CD4-positive, alpha-beta T cell (primary cell): ENCODE data around the gene IRF9. TPM values are rescaled to one million over a fixed set of nuclear protein-coding genes. Genes with fewer than 3 reads are reported as not detected.

ENCODE experiments used
- ATAC-seq: fragments of 200-7000 bp; cut with Tn5 transposase; one replicate; pipeline ENCODE4 v1.10.0; 2022; ENCODE audit warnings: mild to moderate bottlenecking; ENCODE audit not compliant: poor library complexity
- CTCF ChIA-PET: fragments of 350-600 bp; sonication (Branson Sonifier 250); formaldehyde crosslinking; loops from one replicate; lab custom pipeline; 2021; ENCODE audit warnings: antibody characterized with exemption, inconsistent platforms; lab: Charles Lee
- POLR2A ChIA-PET: fragments of 350-600 bp; sonication (Branson Sonifier 250); formaldehyde crosslinking; loops from one replicate; lab custom pipeline; 2021; ENCODE audit warnings: antibody characterized with exemption, inconsistent platforms; lab: Charles Lee
- DNase-seq, 14 experiments: peaks; one replicate each; pipeline ENCODE4 v3.0.0-alpha.2; 2013 to 2020; ENCODE audit warnings: mixed read lengths in 2 of 14
- H3K27ac ChIP-seq, 2 donors: one replicate each; pipeline versions ENCODE4 v1.5.1 to v1.7.0; 2013; ENCODE audit warnings: low read length in 2 of 2, low read depth in 1 of 2, mild to moderate bottlenecking in 1 of 2
- H3K27me3 ChIP-seq, 2 experiments: 1 replicate in 1 of 2; 2 replicates in 1 of 2; pipeline versions ENCODE4 v1.6.1 to v1.7.0; 2013; ENCODE audit warnings: low read length in 2 of 2, control low read depth in 1 of 2, mild to moderate bottlenecking in 1 of 2, moderate library complexity in 1 of 2; ENCODE audit not compliant: insufficient read depth in 2 of 2, control insufficient read depth in 1 of 2
- H3K36me3 ChIP-seq: one replicate; pipeline ENCODE4 v1.6.1; 2013; ENCODE audit warnings: low read length, control low read depth; ENCODE audit not compliant: insufficient read depth
- H3K4me1 ChIP-seq: one replicate; pipeline ENCODE4 v1.6.1; 2013; ENCODE audit warnings: low read length, control low read depth; ENCODE audit not compliant: insufficient read depth
- H3K4me3 ChIP-seq: one replicate; pipeline ENCODE4 v1.5.1; 2013; ENCODE audit warnings: mild to moderate bottlenecking, low read length, moderate library complexity
- H3K9me3 ChIP-seq, 2 experiments: 1 replicate in 1 of 2; 2 replicates in 1 of 2; pipeline versions ENCODE4 v1.6.1 to v1.7.0; 2013; ENCODE audit warnings: low read length in 2 of 2, mild to moderate bottlenecking in 2 of 2, control low read depth in 1 of 2, moderate library complexity in 1 of 2; ENCODE audit not compliant: control insufficient read depth in 1 of 2, insufficient read depth in 1 of 2
- H3K27ac Mint-ChIP-seq: one replicate; pipeline ENCODE4 v1.8.0; 2020; ENCODE audit warnings: mixed read lengths
- H3K27me3 Mint-ChIP-seq: one replicate; pipeline ENCODE4 v1.8.0; 2021; ENCODE audit warnings: mixed read lengths
- H3K36me3 Mint-ChIP-seq: one replicate; pipeline ENCODE4 v1.8.0; 2021; ENCODE audit warnings: low read depth, mixed read lengths
- H3K4me1 Mint-ChIP-seq: one replicate; pipeline ENCODE4 v1.8.0; 2021; ENCODE audit warnings: low read depth, mixed read lengths
- H3K4me3 Mint-ChIP-seq: one replicate; pipeline ENCODE4 v1.8.0; 2020; ENCODE audit warnings: mild to moderate bottlenecking, mixed read lengths
- H3K9me3 Mint-ChIP-seq: one replicate; pipeline ENCODE4 v1.8.0; 2020; ENCODE audit warnings: mixed read lengths
- intact Hi-C, 2 experiments: fragments of 100-400 bp; cut with DNase I in 1 of 2; cut with micrococcal nuclease in 1 of 2; formaldehyde crosslinking; loops; one replicate each; pipeline versions ENCODE4 v1.15.1 to v1.9.0; 2023 to 2025; cut with DNase I, micrococcal nuclease
- total RNA-seq, 174 experiments: library from RNA in 2 of 174; stranded (reverse) in 2 of 174; gene quantifications; one replicate each; pipeline ENCODE4 v1.2.3 and lab custom pipeline; 2021 to 2026
- TF ChIP-seq, protein P1 (sequence below): fragments of 200-600 bp; IDR thresholded peaks from one replicate; pipeline ENCODE4 v1.8.0; 2022; ENCODE audit warnings: antibody characterized with exemption, mild to moderate bottlenecking

Gene IRF9
- total RNA-seq, 2 experiments from 2014 or later, result 248 to 262 TPM

DNA sequence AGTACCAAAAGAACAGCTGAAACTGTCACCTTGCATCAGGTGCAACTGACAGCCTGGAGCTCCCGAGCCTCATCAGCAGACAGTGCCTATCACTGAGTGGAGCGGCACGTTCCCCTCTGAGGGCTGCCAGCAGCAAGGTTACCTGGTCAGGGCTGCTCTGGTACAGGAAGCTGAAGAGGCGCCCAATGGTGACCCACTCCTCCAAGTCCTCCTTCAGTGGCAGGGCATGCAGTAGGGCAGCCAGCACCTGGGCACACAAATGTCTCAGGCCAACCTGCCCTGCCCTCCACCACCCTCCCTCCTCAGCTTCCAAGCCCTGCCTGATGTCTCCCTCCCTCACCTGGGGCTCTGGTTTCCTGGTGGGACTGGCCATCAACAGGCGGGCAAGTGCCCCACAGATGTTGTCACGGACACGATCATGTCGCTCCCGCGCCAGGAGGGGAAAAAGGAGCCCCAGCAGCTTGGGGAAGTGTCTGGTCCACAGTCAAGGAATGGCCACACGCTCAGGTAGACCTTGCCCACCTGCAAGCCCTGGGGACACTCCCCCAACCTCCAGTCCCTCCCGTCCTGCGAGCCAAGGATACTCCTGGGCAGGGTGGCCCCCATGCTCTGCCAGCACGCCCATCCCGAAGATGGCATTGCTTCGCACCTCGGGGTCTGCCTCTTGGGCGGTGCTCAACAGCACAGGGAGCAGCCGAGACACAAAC is 20.5 kb downstream of the IRF9 start:
- peaks cover 98% of the 10 kb centered on the region for H3K36me3 ChIP-seq

DNA sequence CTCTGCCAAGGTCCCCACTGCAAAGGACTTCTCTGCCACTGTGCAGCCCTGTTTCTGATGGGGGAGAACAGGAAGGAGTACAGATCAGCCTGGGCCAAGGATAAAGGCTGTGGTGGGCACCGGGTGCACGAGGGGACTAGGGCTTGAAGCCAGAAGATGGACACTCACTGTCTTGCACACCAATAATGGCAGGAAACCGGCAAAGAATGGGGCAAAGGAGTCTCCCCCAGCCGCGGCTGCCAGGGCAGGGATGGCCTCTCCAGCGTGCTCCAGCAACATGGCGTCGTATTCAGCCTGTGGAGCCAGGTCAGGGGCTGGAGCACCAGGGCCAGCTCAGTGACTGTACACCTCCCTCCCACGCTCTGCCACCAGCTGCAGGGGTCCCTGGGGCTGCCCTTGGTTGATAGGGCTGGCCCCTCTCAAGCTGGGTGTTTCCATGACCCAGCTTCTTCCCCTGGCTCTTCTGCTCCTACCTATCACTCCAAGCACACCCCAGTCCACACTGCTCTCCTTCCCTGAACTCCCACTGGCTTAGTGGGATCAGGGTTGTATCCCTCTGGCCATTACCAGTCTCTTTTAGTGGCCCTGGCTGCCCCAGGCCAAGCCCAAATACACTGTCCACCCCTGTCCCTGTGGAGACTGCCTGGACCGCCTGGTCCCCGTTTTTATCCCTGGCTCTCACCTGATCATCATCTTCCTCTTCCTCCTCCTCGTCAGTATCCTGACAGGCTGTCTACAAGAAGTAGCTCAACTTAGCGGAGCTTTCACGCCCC is 21.2 kb downstream of the IRF9 start:
- intact Hi-C loops, result no loop called here
- DNase-seq (no peak), ATAC-seq (no peak)
- H3K36me3 ChIP-seq, result peaks cover 96% of the 10 kb centered on the region
- CTCF ChIA-PET, result no interaction called here
- peaks cover 4% of the 10 kb centered on the region for H3K4me1 Mint-ChIP-seq
- TF ChIP-seq, protein P1, sequence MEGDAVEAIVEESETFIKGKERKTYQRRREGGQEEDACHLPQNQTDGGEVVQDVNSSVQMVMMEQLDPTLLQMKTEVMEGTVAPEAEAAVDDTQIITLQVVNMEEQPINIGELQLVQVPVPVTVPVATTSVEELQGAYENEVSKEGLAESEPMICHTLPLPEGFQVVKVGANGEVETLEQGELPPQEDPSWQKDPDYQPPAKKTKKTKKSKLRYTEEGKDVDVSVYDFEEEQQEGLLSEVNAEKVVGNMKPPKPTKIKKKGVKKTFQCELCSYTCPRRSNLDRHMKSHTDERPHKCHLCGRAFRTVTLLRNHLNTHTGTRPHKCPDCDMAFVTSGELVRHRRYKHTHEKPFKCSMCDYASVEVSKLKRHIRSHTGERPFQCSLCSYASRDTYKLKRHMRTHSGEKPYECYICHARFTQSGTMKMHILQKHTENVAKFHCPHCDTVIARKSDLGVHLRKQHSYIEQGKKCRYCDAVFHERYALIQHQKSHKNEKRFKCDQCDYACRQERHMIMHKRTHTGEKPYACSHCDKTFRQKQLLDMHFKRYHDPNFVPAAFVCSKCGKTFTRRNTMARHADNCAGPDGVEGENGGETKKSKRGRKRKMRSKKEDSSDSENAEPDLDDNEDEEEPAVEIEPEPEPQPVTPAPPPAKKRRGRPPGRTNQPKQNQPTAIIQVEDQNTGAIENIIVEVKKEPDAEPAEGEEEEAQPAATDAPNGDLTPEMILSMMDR, result no peak
- H3K4me3 Mint-ChIP-seq, result no peak overlapping the region
- H3K9me3 ChIP-seq, result no peaks in the 10 kb centered on the region
- no peaks in the 10 kb centered on the region for H3K27me3 Mint-ChIP-seq
- no peaks in the 10 kb centered on the region for H3K27me3 ChIP-seq
- peaks cover 83% of the 10 kb centered on the region for H3K36me3 Mint-ChIP-seq
- H3K9me3 Mint-ChIP-seq, result no peaks in the 10 kb centered on the region
- POLR2A ChIA-PET, result interaction anchor here (1.1 kb wide), 2 partner anchors 13 to 22 kb away, joined by 3 read pairs; partner anchors contain the start of gene TM9SF1
- H3K27ac Mint-ChIP-seq, result peak overlapping the region; percentile 42
- H3K4me1 ChIP-seq, result peaks cover 11% of the 10 kb centered on the region
- H3K4me3 ChIP-seq, result no peak overlapping the region
- H3K27ac ChIP-seq, result no peak overlapping the region

More for the DNA sequence above, 20.5 kb downstream of the IRF9 start:
- TF ChIP-seq, protein P1, result no peak
- DNase-seq (no peak), ATAC-seq (peak; percentile 7)
- Histone ChIP-seq H3K4me3 (no peak overlapping the region), H3K27ac (no peak overlapping the region), H3K4me1 (peaks cover 3% of the 10 kb centered on the region), H3K27me3 (no peaks in the 10 kb centered on the region), H3K9me3 (no peaks in the 10 kb centered on the region)
- Mint-ChIP-seq H3K36me3 (peaks cover 86% of the 10 kb centered on the region), H3K27ac (peak overlapping the region; percentile 42), H3K4me1 (no peaks in the 10 kb centered on the region), H3K27me3 (no peaks in the 10 kb centered on the region), H3K4me3 (no peak overlapping the region), H3K9me3 (no peaks in the 10 kb centered on the region)
- CTCF ChIA-PET, result no interaction called here
- intact Hi-C loops, result no loop called here
- POLR2A ChIA-PET, result interaction anchor here (1.3 to 1.4 kb wide), 2 partner anchors 11 to 20 kb away, joined by 4 read pairs; partner anchors contain the start of gene IRF9

- Mint-ChIP-seq H3K4me3 (no peak overlapping the region), H3K27me3 (no peaks in the 10 kb centered on the region), H3K9me3 (no peaks in the 10 kb centered on the region), H3K36me3 (peaks cover 78% of the 10 kb centered on the region), H3K27ac (no peak overlapping the region), H3K4me1 (peaks cover 12% of the 10 kb centered on the region)
- TF ChIP-seq, protein P1, result no peak
- intact Hi-C loops, result no loop called here
- Histone ChIP-seq H3K27ac (no peak overlapping the region), H3K9me3 (no peaks in the 10 kb centered on the region), H3K4me3 (no peak overlapping the region), H3K27me3 (no peaks in the 10 kb centered on the region), H3K36me3 (peaks cover 89% of the 10 kb centered on the region), H3K4me1 (peaks cover 18% of the 10 kb centered on the region)
- DNase-seq (no peak), ATAC-seq (no peak)
- CTCF ChIA-PET, result no interaction called here
- POLR2A ChIA-PET, result interaction anchor here (1.1 kb wide), 2 partner anchors 13 to 22 kb away, joined by 3 read pairs; partner anchors contain the start of gene TM9SF1
Measured at GRCh38 chr14:24183014-24183481, 22.0 kb downstream of the IRF9 start.
